GM18873 (cell line): ENCODE measurements around the gene TMTC2.
"Not testable (repeated sequence)": the region's sequence is repeated elsewhere in the genome, so short reads cannot be mapped to it uniquely, and the experiment has no call there.

Experiments
- ATAC-seq: cut with Tn5 transposase; IDR thresholded peaks from one replicate; pipeline ENCODE4 v1.9.1; 2021; ENCODE audit warnings: mild to moderate bottlenecking, moderate library complexity, moderate number of reproducible peaks; ENCODE audit not compliant: unreplicated experiment, low FRiP score

The TMTC2 gene

DNA sequence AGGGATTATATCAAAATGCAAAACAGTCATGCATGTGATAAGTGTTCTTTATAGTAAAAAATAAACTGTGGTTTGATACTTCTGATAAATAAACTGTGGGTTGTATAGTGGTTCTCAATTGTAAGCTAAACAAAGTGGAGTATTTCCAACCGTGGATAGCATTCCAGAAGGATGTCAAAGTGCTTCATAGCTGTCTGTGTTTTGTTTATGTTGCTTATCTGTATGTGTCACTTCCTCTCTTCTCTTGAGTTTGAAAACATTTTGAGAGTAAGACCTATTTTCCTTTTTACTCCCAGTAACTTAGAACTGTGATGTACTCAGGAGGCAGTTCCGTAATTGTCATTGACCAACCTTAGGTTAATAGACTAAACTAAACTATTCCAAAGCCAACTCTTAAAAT is 415.8 kb downstream of the TMTC2 start:
- ATAC-seq, result no peak

DNA sequence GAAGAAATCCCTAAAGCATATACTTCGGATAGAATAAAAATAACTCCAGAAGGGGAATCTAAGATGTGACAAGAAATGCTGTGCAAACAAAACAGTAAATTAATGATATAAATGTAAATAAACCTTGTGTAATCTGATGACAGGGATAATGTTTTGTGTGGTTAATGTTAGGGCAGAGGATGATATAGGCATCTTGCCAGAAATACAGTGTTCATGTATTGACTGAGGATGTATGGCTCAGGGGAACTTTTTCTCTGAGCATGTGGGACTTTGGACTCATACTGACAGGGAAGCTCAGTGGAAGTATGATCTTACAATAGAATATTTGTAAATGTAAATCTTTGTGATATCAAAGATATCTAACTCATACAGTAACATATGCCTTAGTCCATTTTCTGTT is 420.2 kb downstream of the TMTC2 start:
- no peak for ATAC-seq

DNA sequence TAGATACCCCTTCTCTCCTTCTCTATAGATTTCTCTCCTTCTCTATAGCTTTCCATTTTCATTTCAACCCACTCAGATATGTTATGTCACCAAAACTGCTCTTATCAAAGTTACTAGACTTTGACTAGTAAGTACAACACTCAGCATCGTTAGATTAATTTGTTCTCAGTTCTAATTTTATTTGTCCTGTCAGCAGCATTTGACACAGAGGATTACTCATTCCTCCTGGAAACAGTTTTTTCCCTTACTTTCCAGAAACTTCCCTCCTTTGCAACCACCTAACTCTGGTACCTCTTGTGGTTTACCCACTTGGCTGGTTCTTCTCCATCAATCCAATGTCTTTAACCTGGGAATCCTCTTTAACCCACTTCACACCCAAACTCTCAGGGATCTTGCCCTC is 423.7 kb downstream of the TMTC2 start:
- no peak for ATAC-seq

DNA sequence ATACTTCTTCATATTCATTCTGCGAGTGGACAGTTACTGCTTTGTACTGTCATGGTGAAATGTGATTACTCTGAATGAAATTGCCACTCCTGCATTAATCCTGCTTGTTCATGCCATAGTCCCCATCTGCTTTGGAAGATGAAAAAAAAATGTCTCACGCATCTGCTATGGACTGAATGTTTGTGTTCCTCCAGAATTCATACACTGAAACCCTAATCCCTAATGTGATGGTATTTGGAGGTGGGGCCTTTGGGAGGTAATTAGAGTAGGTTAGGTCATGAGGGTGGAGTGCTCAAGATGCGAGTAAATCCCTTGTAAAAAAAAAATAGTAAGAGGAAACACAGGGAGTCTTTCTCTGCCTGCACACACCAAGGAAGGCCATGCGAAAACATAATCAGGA is 427.2 kb downstream of the TMTC2 start:
- no peak for ATAC-seq

DNA sequence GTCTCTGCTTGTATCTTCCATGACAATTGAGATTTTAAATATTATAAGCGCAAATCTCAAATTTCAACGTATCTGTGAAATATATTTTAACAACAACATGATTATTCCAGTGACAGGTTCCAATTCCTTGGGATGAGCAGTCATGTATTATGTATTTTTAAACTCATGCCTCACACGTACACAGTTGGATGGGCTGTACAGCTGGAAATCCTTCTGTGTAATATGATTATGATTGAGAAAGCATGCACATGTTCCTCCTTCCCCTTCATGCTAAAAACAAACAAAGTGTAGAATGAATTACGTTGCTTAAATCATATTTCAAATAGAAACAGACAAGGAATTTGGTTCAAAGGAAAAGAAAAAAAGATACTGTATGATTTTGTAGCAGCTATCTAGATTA is 428.3 kb downstream of the TMTC2 start:
- ATAC-seq, result no peak

DNA sequence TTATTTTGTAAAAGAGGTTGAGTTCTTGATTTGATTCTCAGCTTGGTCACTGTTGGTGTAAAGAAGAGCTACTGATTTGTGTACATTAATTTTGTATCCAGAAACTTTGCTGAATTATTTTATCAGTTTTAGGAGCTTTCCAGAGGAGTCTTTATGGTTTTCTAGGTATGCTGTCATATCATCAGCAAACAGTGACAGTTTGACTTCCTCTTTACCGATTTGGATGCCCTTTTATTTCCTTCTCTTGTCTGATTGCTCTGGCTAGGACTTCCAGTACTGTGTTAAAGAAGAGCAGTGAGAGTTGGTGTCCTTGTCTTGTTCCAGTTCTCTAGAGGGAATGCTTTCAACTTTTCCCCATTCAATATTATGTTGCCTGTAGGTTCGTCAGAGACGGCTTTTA is 431.2 kb downstream of the TMTC2 start:
- ATAC-seq, result not testable (repeated sequence)

DNA sequence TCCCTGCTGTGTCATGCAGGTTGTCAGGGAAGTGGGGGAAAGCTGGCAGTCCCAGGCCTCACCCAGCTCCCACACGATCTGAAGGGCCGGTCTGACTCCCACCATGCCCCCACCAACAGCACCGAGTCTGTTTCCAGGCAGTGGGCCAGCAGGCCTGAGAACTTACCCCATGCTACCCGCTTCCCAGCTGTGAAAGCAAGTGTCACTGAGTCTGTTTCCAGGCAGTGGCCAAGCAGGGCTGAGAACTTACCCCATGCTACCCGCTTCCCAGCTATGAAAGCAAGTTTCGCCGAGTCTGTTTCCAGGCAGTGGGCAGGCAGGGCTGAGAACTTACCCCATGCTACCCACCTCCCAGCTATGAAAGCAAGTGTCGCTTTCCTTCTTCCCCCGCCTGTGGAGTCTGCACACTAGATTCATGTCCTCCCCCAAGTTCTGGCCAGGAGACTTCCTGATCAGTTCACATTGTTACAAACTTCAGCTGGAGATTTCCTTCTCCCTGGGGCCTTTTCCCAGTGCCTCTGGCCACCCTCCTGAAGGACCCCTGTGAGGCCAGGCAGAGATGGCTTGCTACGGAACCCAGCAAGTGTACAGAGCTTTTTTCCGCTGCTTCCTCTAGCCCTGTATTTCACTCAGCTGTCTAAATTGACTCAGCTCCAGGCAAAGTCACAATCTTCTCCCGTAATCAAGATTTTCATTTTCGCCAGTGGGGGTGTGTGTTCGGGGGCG is 435.4 kb downstream of the TMTC2 start:
- ATAC-seq, result no peak

DNA sequence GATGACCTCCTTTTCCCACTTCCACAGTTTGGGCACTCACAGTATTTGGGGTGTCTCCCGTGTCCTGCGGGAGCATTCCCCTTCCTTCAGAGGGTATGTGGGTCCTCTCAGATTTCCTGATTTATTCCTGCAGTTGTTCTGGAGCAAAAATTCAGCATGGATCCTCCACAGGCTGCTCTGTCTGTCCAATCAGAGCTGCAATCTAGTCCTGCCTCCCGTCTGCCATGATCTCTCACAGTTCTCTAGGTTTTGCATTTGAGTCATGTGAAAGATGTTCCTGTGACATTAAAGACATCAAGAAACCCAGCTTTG is 435.9 kb downstream of the TMTC2 start:
- no peak for ATAC-seq

DNA sequence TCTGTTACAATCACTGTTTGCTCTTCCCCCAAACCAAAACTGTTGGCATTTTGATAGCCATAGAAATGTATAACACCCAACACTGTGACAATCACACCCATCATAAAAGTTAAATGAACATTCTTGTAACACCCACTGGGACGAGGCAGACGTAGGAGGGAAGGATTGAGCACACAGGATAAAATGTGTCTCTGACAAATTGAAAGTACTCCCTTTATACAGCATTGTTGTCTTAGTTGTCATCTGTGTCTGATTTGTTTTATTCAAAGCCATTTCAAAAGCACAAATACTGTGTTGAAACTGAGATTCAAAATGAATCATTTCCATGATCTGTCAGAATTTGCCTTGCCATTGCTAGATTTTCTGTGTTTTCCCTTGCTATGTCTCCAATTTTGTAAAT is 436.3 kb downstream of the TMTC2 start:
- no peak for ATAC-seq

DNA sequence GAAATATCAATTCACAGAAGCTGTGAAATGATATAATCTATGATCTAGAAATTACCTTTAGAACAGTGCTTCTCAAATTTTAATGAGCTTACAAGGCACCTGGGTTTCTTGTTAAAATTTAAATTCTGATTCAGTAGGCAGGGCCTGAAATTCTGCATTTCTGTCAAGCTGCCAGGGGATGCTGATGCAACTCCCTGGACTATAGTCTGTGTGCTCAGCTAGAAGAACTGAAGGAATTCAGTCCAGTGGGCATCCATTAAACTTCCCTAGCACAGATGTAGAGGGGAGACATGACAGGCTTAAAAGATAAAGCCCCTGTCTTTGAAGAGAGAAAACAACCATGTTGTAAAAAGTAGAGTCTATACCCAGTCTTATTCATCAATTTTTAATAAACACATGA is 441.8 kb downstream of the TMTC2 start:
- no peak for ATAC-seq

DNA sequence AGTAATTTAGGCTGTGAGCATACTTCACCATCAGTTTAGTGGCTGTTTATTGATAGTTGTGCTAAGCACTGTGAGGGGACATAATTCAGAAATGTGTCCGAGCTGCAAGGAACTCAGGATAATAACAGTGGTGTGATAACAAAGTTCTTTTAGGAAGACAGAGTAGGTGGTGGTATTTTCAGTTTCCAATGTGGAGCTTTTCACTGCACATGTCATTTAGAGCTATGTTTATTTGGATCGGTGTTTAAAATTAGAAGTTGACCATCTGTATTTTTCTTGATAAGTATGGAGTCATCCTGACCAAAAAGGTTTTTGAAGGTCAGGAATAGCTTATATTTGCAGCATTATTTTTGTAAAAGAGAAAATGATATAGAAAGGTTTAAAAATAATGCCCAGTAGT is 443.5 kb downstream of the TMTC2 start:
- no peak for ATAC-seq

DNA sequence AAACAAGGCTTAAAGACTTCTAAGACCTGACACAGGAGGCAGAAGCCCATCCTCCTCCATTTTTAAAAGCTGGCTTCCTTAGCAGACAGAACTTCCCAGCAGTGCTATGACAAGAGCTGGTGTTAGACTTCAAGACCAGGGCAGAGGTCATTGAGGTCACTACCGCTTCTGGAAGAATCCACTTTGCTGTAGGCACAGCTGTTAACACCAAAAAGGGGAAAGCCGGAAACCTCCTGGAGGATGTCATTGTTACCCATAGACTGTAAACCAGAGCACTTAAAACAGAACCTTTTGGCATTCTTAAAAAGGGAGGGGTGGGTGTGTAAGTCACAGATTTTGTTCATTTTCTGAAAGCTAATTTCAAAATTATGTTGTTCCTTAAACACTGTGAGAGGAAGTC is 445.7 kb downstream of the TMTC2 start:
- ATAC-seq, result no peak

DNA sequence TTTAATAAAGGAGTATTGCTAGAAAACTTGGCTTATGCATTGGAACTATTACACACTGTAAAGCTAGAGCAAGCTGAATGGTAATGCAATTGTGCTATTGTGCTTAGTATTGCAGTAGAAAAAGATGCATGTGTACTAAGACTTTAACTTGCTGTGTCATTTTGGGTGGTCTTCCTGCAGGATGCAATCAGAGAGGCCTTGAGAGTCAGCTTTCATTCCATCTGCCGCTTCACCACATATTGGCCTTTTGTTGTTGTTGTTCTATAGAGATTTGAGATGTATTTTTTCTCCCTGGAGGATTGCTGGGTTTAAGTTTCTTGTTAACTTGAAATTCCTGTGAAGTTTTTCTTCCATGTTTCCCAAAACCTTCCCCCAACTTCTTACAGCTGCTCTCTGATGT is 449.7 kb downstream of the TMTC2 start:
- no peak for ATAC-seq

DNA sequence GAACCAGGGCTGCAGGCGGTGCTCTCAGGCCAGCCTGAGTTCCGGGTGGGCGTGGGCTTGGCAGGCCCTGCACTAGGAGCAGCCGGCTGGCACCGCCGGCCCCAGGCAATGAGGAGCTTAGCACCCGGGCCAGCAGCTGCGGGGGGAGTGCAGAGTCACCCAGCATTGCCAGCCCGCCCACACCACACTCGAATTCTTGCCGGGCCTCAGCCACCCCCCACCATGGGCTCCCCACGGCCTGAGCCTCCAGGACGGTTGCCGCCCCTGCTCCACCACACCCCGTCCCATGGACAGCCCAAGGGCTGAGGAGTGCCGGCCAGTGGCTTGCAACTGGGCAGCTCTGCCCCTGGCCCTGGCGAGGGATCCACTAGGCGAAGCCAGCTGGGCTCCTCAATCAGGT is 453.4 kb downstream of the TMTC2 start:
- no peak for ATAC-seq

DNA sequence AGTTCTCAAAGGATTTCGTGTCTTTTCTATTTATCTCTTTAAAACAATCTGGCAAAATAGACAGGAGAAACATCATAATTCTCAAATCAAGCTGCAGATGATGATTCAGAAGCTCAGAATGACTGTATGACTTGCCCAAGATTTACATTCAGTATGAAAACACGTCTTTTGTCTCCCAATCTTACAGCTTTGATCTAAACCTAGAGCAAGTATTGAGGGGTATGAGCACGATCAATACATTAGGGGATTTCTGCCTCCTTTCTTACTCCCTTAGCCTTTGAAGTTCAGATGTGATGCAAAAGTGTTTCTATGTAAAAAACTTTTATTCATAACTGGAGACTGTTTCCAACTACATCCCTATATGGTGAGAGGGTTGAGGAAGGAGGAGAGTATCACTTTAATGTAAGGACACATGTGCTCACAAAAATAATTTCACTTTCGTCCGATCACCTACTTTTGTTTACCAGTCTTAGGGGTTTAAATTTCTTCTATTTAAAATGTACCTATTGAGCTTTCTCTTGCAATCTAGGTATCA is 454.8 kb downstream of the TMTC2 start:
- ATAC-seq, result no peak

DNA sequence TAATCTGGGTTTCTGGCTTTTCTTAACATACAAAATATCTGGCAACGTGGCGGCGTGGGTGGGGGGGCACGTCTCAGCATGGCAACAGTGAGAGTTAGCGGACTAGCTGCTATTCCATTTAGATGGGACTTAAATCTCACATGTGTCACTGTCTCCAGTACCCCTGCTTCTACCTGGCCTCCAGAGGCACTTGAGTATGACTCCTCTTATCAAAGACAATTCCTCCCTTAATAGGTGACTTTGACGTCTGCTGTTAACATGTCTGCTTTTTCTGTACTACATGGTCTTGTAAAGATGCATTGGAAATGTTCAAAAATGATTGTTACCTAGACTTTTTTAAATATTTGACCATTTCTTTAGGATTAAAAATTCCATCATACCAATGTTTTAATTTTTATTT is 456.2 kb downstream of the TMTC2 start:
- ATAC-seq, result no peak

DNA sequence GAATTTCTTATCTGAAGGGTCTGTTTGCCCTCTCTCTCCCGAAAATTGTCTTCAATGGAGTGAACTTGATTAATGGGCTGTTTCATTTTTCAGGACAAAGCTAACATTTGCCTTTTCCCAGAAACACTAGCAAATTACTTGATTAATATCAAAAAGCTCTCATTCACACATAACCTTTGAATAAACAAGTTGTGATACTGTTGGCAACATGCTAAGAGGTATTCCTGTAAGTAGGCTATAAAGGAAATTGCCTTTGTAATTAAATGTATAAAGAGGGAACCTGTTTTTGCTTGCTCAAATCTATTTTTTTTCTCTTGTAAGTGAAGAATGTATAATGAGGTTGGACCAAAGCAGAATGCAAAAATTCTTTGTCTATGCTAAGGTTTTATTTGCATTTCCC is 457.2 kb downstream of the TMTC2 start:
- no peak for ATAC-seq

DNA sequence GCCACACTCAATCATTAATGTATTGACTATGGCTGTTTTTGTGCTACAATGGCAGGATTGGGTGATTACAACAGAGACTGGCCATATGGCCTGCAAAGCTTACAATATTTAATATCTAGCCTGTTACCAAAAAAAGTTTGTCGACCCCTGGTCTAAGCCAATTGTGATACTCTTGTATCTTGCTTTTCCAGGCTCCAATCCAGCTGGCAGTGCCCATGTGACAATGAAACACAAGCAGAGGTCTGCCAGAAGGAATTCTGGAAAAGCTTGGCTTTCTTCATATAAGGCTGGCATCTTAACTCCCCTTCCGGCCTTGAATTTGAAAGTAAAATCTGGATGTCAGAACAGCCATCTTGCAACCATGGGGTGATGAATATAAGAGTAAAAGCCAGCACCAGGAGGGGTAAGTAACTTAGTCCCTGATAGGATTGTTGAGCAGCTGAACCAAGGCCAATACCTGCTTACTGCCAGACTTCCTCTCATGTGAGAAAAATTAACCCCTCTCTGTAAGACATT is 458.7 kb downstream of the TMTC2 start:
- ATAC-seq, result no peak

DNA sequence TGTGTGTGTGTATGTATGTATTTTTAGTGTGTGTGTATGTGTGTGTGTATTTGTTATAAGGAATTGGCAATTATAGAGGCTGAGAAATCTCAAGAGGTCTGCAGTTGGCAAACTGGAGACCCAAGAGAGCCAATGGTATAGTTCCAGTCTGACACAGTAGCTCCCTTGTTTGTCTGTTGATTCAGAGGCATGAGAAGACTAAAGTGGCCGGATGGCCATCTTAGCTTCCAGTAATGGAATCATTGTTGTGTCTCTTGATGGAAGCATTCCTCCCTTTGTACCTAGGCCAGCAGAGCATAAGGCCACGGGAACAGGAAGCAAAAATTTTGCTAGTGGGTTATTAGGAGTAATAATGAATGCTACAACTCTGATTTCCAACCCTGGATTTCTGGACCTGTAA is 460.6 kb downstream of the TMTC2 start:
- no peak for ATAC-seq

DNA sequence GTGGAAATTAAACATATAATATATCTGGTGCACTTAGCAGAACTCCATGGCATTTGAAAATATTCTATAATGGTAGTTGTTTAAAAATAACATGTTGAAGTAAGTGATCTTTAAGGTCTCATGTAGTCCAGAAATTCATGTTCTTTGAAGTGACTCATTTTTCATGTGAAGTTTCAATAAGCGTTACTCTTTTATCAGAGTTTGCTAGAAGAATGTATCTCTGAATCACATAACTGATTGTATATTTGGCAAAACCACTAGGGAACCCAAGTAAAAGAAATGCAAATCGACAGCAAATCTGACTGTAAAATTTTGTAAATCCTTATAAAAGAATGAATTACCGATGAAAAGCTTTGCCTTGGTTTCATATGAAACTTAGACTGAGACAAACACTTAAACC is 463.3 kb downstream of the TMTC2 start:
- no peak for ATAC-seq

DNA sequence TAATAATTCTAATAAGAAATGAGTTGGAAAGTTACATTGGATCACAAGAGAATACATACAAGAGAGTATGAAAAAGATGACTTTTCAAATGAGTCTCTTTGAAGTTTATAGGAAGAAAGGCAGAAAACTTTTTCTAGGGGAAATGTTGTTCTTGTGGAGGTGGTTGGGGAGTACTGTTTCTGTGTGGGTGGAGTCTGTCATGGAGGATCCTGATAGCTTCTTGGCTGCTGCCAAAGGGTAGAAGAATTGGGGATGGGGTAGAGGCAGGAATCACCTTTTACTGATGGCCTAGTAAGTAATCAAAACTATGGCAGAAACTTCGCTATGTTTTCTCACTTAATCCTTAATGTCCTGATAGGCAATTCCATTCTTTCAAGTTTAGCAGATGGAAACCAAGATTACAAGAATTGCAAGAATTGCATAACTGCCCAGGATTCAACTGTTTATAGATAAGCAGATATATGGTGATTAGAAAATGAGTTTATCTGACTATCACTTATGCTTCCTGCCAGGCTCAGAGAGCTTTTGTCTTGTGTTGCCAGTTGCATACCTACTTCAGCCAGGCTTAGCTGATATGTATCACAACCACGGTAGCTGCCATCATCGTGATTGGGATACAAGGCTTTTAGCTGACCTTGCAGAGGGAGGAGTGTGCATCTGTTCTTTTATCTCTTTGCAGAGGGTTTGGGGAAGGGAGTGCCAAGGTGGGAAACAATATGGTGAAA is 463.9 kb downstream of the TMTC2 start:
- ATAC-seq, result no peak

DNA sequence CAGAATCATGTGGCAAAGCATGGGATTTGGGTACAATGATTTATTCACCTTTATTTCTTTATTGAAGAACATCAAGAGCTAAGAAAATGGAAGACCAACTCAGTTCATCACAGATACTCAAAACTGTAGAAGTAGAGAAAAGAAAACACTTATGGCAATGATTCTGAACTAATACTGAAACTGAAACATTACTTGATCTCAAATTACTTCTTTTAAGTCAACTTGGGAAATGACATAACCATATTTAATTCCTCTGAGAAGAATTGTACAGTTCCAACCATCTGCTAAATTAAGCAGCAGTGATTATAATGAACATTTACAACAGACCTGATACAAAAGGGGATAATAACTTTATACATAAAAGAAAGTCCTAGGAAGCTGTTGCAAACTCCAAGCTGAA is 466.5 kb downstream of the TMTC2 start:
- no peak for ATAC-seq
